Globus pallidus (tissue), 1 donor: ENCODE results near the gene CCNL2.
"Not testable (repeated sequence)": the region's sequence is repeated elsewhere in the genome, so short reads cannot be mapped to it uniquely, and the experiment has no call there.

Experiments
- DNase-seq: peaks from one replicate; pipeline ENCODE4 v3.0.0-alpha.2; 2015; ENCODE audit warnings: low spot score

Gene CCNL2

GRCh38 chr1:1399872-1400575 lies 889 bp upstream of the CCNL2 start:
- DNase-seq, result no peak

GRCh38 chr1:1398677-1399186 lies 403 bp downstream of the CCNL2 start:
- DNase-seq, result no peak

- DNase-seq, result no peak
These were observed 1.2 kb downstream of the CCNL2 start for GRCh38 chr1:1397839-1398523.

GRCh38 chr1:1395166-1395565 lies 4.0 kb downstream of the CCNL2 start:
- DNase-seq, result no peak

GRCh38 chr1:1394116-1394515 lies 5.0 kb downstream of the CCNL2 start:
- no peak for DNase-seq

GRCh38 chr1:1393428-1393827 lies 5.7 kb downstream of the CCNL2 start:
- DNase-seq, result no peak

GRCh38 chr1:1393014-1393413 lies 6.1 kb downstream of the CCNL2 start:
- DNase-seq, result no peak

- no peak for DNase-seq
These were observed 7.9 kb downstream of the CCNL2 start for GRCh38 chr1:1391225-1391624.

GRCh38 chr1:1390675-1391074 lies 8.5 kb downstream of the CCNL2 start:
- no peak for DNase-seq

- no peak for DNase-seq
These were observed 11.1 kb downstream of the CCNL2 start for GRCh38 chr1:1388078-1388472.

GRCh38 chr1:1387098-1388077 lies 11.7 kb downstream of the CCNL2 start:
- DNase-seq, result no peak

GRCh38 chr1:1385931-1386330 lies 13.2 kb downstream of the CCNL2 start:
- DNase-seq, result no peak

GRCh38 chr1:1385339-1385738 lies 13.8 kb downstream of the CCNL2 start:
- not testable (repeated sequence) for DNase-seq

- DNase-seq, result no peak
These were observed 17.8 kb downstream of the CCNL2 start for GRCh38 chr1:1381294-1381693.

- DNase-seq, result no peak
These were observed 18.3 kb downstream of the CCNL2 start for GRCh38 chr1:1380860-1381259.

GRCh38 chr1:1377540-1378205 lies 21.5 kb downstream of the CCNL2 start:
- DNase-seq, result no peak

- no peak for DNase-seq
These were observed 22.4 kb downstream of the CCNL2 start for GRCh38 chr1:1376551-1377226.

GRCh38 chr1:1374929-1375662 lies 24.0 kb downstream of the CCNL2 start, which contains the start of gene AURKAIP1:
TSS of gene AURKAIP1 (minus strand) at chr1:1375207. CDS start at chr1:1374756, 451 bp downstream.
- peak; percentile 100 for DNase-seq

- no peak for DNase-seq
These were observed 24.6 kb downstream of the CCNL2 start for GRCh38 chr1:1374589-1374928.

- DNase-seq, result no peak
These were observed 25.1 kb downstream of the CCNL2 start for GRCh38 chr1:1373815-1374588.
